Lung (tissue), 12 donors: ENCODE data around the gene OPN1SW. TPM values are rescaled to one million over a fixed set of nuclear protein-coding genes. Genes with fewer than 3 reads are reported as not detected.

Experiments
- ATAC-seq: fragments of 200-7000 bp; cut with Tn5 transposase; one replicate; pipeline ENCODE4 v1.9.1; 2020; ENCODE audit warnings: moderate number of reproducible peaks; ENCODE audit not compliant: insufficient read depth, low FRiP score
- DNase-seq, 3 donors: peaks; one replicate each; pipeline ENCODE4 v3.0.0-alpha.2; 2013 to 2017
- H3K27ac ChIP-seq, 2 donors: one replicate each; pipeline ENCODE4 v1.5.1; 2013; ENCODE audit warnings: mild to moderate bottlenecking in 2 of 2, moderate library complexity in 2 of 2, control low read depth in 1 of 2, inconsistent platforms in 1 of 2, low read depth in 1 of 2, low read length in 1 of 2
- H3K27me3 ChIP-seq, 3 donors: one replicate each; pipeline ENCODE4 v1.5.1; 2013; ENCODE audit warnings: low read length in 2 of 3; ENCODE audit not compliant: control insufficient read depth in 3 of 3, insufficient read depth in 3 of 3
- H3K36me3 ChIP-seq, 4 donors: one replicate each; pipeline ENCODE4 v1.5.1; 2013; ENCODE audit warnings: low read length in 4 of 4, mild to moderate bottlenecking in 1 of 4, moderate library complexity in 1 of 4; ENCODE audit not compliant: control insufficient read depth in 4 of 4, insufficient read depth in 4 of 4
- H3K4me1 ChIP-seq, 5 donors: one replicate each; pipeline ENCODE4 v1.5.1; 2013; ENCODE audit warnings: low read length in 5 of 5, mild to moderate bottlenecking in 2 of 5, moderate library complexity in 1 of 5; ENCODE audit not compliant: control insufficient read depth in 5 of 5, insufficient read depth in 5 of 5
- H3K4me3 ChIP-seq: one replicate; pipeline ENCODE4 v1.5.1; 2013; ENCODE audit warnings: mild to moderate bottlenecking, control low read depth, moderate library complexity
- H3K9ac ChIP-seq, 2 donors: one replicate each; pipeline ENCODE4 v1.5.1; 2013; ENCODE audit warnings: low read length in 2 of 2, control low read depth in 1 of 2; ENCODE audit not compliant: insufficient read depth in 1 of 2
- H3K9me3 ChIP-seq, 4 donors: one replicate each; pipeline ENCODE4 v1.5.1; 2013; ENCODE audit warnings: low read length in 3 of 4, mild to moderate bottlenecking in 1 of 4, moderate library complexity in 1 of 4; ENCODE audit not compliant: control insufficient read depth in 4 of 4, insufficient read depth in 3 of 4
- WGBS, 2 donors: extraction: QIAGEN DNeasy Blood & Tissue Kit; methylation state at CpG; one replicate each; pipeline ENCODE4 v1.1.7; 2013; 5-methylcytosine and 5-hydroxymethylcytosine counted together
- polyA plus RNA-seq, 2 donors: library from polyadenylated mRNA; stranded (reverse); fragments of 200-250 nt; gene quantifications; one replicate each; pipeline ENCODE4 v1.2.1, GENCODE V29; 2013
- total RNA-seq, 2 donors: library from RNA; depleted of rRNA in 1 of 2; stranded (reverse); fragments of >200 nt in 1 of 2; gene quantifications; one replicate each; pipeline ENCODE4 v1.2.1, GENCODE V29; 2014 to 2021
- TF ChIP-seq, protein P1 (sequence below): IDR thresholded peaks from 2 replicates; pipeline ENCODE4 v1.5.1; 2012; ENCODE audit warnings: mild to moderate bottlenecking; ENCODE audit errors: control extremely low read depth, extremely low read depth
- donor health status: control.
- donor health status: control.
- donor health status: Bipolar disorder and iron deficiency.
- donor health status: healthy.
- donor health status: DM: yes; HTN: yes; CAD: no.

Gene OPN1SW
- total and polyA plus RNA-seq, 4 donors: not detected

DNA sequence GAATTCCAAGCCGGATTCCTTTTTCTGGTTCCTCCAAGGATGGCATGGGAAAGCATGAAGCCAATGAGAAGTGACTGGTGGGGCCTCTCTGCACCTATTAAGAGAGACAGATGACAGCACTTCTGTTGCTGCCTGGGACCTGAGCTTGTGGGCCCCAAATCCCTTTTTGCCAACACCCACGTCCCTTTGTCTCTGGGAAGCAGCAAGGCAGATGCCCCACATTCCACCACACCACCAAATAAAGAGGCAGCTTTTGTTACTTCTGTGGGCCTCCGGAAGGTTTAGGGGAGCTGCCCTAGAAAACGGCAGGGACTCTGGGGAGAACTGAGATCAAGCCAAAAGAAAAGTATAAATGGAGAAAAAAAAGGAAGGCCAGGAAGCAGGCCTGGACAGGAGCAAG, 19.5 kb upstream of the OPN1SW start:
- Histone ChIP-seq H3K27ac (no peak overlapping the region), H3K27me3 (no peaks in the 10 kb centered on the region), H3K9me3 (no peaks in the 10 kb centered on the region), H3K36me3 (no peaks in the 10 kb centered on the region), H3K4me1 (peaks cover 0 to 12% (median 5%) of the 10 kb centered on the region in 5 donors), H3K4me3 (no peak overlapping the region), H3K9ac (no peak overlapping the region)
- TF ChIP-seq, protein P1, sequence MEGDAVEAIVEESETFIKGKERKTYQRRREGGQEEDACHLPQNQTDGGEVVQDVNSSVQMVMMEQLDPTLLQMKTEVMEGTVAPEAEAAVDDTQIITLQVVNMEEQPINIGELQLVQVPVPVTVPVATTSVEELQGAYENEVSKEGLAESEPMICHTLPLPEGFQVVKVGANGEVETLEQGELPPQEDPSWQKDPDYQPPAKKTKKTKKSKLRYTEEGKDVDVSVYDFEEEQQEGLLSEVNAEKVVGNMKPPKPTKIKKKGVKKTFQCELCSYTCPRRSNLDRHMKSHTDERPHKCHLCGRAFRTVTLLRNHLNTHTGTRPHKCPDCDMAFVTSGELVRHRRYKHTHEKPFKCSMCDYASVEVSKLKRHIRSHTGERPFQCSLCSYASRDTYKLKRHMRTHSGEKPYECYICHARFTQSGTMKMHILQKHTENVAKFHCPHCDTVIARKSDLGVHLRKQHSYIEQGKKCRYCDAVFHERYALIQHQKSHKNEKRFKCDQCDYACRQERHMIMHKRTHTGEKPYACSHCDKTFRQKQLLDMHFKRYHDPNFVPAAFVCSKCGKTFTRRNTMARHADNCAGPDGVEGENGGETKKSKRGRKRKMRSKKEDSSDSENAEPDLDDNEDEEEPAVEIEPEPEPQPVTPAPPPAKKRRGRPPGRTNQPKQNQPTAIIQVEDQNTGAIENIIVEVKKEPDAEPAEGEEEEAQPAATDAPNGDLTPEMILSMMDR: no peak
- WGBS, 2 donors: 88 to 95% methylated on average over 4 of the region's 4 CpGs
- DNase-seq (no peak), ATAC-seq (no peak)

DNA sequence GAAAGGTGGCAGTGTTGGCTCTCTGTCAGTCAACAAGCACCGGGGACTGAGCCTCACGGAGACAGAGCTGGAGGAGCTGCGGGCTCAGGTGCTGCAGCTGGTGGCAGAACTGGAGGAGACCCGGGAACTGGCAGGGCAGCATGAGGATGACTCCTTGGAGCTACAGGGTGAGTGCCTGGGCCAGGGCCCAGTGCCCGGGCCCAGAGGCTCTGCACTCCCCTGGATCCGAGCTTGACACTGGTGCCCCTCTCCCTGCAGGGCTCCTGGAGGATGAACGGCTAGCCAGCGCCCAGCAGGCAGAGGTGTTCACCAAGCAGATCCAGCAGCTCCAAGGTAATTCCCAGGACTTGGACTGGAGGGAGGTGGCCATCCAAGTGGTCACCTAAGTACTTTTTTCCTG, 18.8 kb upstream of the OPN1SW start:
- H3K27me3 ChIP-seq: no peaks in the 10 kb centered on the region
- no peak overlapping the region for H3K9ac ChIP-seq
- ATAC-seq (no peak), DNase-seq (no peak)
- TF ChIP-seq, protein P1: no peak
- H3K36me3 ChIP-seq: no peaks in the 10 kb centered on the region
- peaks cover 0 to 12% (median 5%) of the 10 kb centered on the region in 5 donors for H3K4me1 ChIP-seq
- no peaks in the 10 kb centered on the region for H3K9me3 ChIP-seq
- no peak overlapping the region for H3K27ac ChIP-seq
- WGBS, 2 donors: 92 to 95% methylated on average over 8 of the region's 8 CpGs
- no peak overlapping the region for H3K4me3 ChIP-seq

DNA sequence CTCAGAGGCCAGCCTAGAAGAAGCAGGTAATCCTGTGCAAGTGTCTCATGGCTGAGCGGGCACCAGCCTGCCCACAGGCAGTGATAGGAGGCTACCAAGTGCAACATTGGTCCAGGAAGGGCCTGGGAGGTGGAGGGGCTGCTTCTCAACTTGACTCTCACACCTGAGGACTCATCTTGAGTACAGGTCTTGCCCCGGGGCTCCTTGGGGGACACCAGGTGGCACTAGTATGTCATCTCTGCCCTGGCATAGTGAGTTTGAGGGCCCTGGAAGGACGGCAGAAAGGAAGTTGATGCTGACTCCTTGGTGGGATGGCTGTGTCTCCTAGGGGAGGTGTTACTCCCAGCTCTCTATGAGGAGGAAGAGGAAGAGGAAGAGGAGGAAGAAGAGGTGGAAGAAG, 18.4 kb upstream of the OPN1SW start:
- Histone ChIP-seq H3K4me3 (no peak overlapping the region), H3K27ac (no peak overlapping the region), H3K4me1 (peaks cover 0 to 12% (median 5%) of the 10 kb centered on the region in 5 donors), H3K9ac (no peak overlapping the region), H3K27me3 (no peaks in the 10 kb centered on the region), H3K36me3 (no peaks in the 10 kb centered on the region), H3K9me3 (no peaks in the 10 kb centered on the region)
- no peak for ATAC-seq
- TF ChIP-seq, protein P1: no peak
- no peak for DNase-seq
- WGBS, 2 donors: 57 to 67% methylated on average over 3 of the region's 3 CpGs

DNA sequence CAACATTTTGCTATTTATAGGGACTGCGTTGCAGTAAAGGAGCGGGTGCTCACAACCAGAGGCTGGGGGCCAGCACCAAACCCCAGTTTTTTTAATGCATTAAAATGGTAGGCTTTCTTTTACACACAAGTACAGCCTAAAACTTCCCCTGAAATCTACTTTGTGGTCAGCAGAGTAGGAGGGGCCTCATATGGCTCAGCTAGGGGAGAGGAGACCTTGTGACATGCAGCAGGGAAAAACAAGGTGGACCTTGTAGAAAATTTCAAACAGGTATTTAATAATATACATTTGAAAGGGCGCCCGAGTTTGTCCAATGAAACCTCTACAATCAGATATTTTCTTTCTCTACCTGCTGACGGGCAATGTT, 17.6 kb upstream of the OPN1SW start:
- ATAC-seq (no peak), DNase-seq (no peak)
- H3K9ac ChIP-seq: no peak overlapping the region
- TF ChIP-seq, protein P1: no peak
- H3K27ac ChIP-seq: no peak overlapping the region
- no peak overlapping the region for H3K4me3 ChIP-seq
- no peaks in the 10 kb centered on the region for H3K36me3 ChIP-seq
- H3K27me3 ChIP-seq: no peaks in the 10 kb centered on the region
- WGBS, 2 donors: 89 to 95% methylated on average over 5 of the region's 5 CpGs
- H3K4me1 ChIP-seq: peaks cover 0 to 12% (median 5%) of the 10 kb centered on the region in 5 donors
- H3K9me3 ChIP-seq: no peaks in the 10 kb centered on the region
